B cell (primary cell): ENCODE results near the gene KTN1. TPM values are rescaled to one million over a fixed set of nuclear protein-coding genes. Genes with fewer than 3 reads are reported as not detected.

Experiments used
- ATAC-seq: fragments of 200-7000 bp; cut with Tn5 transposase; one replicate; pipeline ENCODE4 v1.10.0; 2021; ENCODE audit warnings: low read depth, mild to moderate bottlenecking, moderate number of reproducible peaks, moderate library complexity
- CTCF ChIA-PET: fragments of 350-600 bp; sonication (Branson Sonifier 250); formaldehyde crosslinking; loops from one replicate; lab custom pipeline; 2021; ENCODE audit warnings: antibody characterized with exemption, inconsistent platforms; lab: Charles Lee
- POLR2A ChIA-PET: fragments of 350-600 bp; sonication (Branson Sonifier 250); formaldehyde crosslinking; loops from one replicate; lab custom pipeline; 2021; ENCODE audit warnings: antibody characterized with exemption; lab: Charles Lee
- DNase-seq: peaks from one replicate; pipeline ENCODE4 v3.0.0; 2013
- H2AFZ ChIP-seq: 2 replicates; pipeline ENCODE4 v1.6.1; 2012; ENCODE audit warnings: mild to moderate bottlenecking, low read depth, low read length; ENCODE audit not compliant: insufficient read depth, poor library complexity, severe bottlenecking
- H3K27ac ChIP-seq, 2 donors: 1 replicate in 1 of 2; 2 replicates in 1 of 2; pipeline ENCODE4 v1.5.1; 2012 to 2013; ENCODE audit warnings: low read length in 2 of 2, mild to moderate bottlenecking in 2 of 2, moderate library complexity in 1 of 2
- H3K27me3 ChIP-seq, 4 experiments: fragments of 200-600 bp in 1 of 4; sonication (generic) in 1 of 4; replicated peaks in 1 of 4; 1 replicate in 2 of 4; 2 replicates in 2 of 4; pipeline versions ENCODE4 v1.6.1 to v1.7.0; 2013 to 2016; ENCODE audit warnings: low read length in 3 of 4, mild to moderate bottlenecking in 2 of 4, mixed read lengths in 1 of 4, moderate library complexity in 1 of 4; ENCODE audit not compliant: insufficient read depth in 4 of 4, control insufficient read depth in 3 of 4; ENCODE audit errors: control extremely low read depth in 1 of 4
- H3K36me3 ChIP-seq, 2 experiments: replicated peaks in 1 of 2; 1 replicate in 1 of 2; 2 replicates in 1 of 2; pipeline versions ENCODE4 v1.6.1 to v1.7.1; 2013; ENCODE audit warnings: low read length in 1 of 2; ENCODE audit not compliant: insufficient read depth in 2 of 2, control insufficient read depth in 1 of 2; ENCODE audit errors: control extremely low read depth in 1 of 2, extremely low read depth in 1 of 2
- H3K4me1 ChIP-seq, 2 donors: fragments of 200-600 bp in 1 of 2; sonication (generic) in 1 of 2; 1 replicate in 1 of 2; 2 replicates in 1 of 2; pipeline versions ENCODE4 v1.5.1 to v1.6.1; 2013 to 2017; ENCODE audit warnings: low read length in 2 of 2; ENCODE audit not compliant: control insufficient read depth in 2 of 2, insufficient read depth in 2 of 2
- H3K4me2 ChIP-seq: replicated peaks from 2 replicates; pipeline ENCODE3; 2012; ENCODE audit warnings: mild to moderate bottlenecking, low read depth, low read length; ENCODE audit not compliant: poor library complexity, severe bottlenecking
- H3K4me3 ChIP-seq, 5 experiments: fragments of 200-600 bp in 1 of 5; sonication (generic) in 1 of 5; 1 replicate in 3 of 5; 2 replicates in 2 of 5; pipeline versions ENCODE4 v1.5.1 to v1.7.0; 2011 to 2016; ENCODE audit warnings: low read length in 4 of 5, mild to moderate bottlenecking in 4 of 5, low read depth in 2 of 5, control low read depth in 1 of 5, moderate library complexity in 1 of 5; ENCODE audit not compliant: insufficient read depth in 1 of 5; ENCODE audit errors: control extremely low read depth in 1 of 5, extremely low read depth in 1 of 5
- H3K79me2 ChIP-seq: fragments of 200-600 bp; sonication (generic); one replicate; pipeline ENCODE4 v1.6.0; 2016; ENCODE audit warnings: low read length; ENCODE audit not compliant: control insufficient read depth, insufficient read depth
- H3K9ac ChIP-seq: fragments of 200-600 bp; sonication (generic); 2 replicates; pipeline ENCODE4 v1.6.1; 2017; ENCODE audit warnings: mild to moderate bottlenecking, low read length, moderate library complexity
- H3K9me3 ChIP-seq, 3 donors: one replicate each; pipeline versions ENCODE4 v1.6.1 to v1.7.1; 2013; ENCODE audit warnings: low read length in 2 of 3; ENCODE audit not compliant: control insufficient read depth in 2 of 3, insufficient read depth in 1 of 3; ENCODE audit errors: control extremely low read depth in 1 of 3
- H4K20me1 ChIP-seq: 2 replicates; pipeline ENCODE4 v1.6.0; 2012; ENCODE audit warnings: mild to moderate bottlenecking, low read length; ENCODE audit not compliant: insufficient read depth, control insufficient read depth, poor library complexity, severe bottlenecking
- H3K27ac Mint-ChIP-seq: one replicate; pipeline ENCODE4 v1.8.0; 2021; ENCODE audit warnings: mixed read lengths
- H3K27me3 Mint-ChIP-seq: one replicate; pipeline ENCODE4 v1.8.0; 2021; ENCODE audit warnings: mixed read lengths
- H3K4me1 Mint-ChIP-seq: one replicate; pipeline ENCODE4 v1.8.0; 2021; ENCODE audit warnings: mixed read lengths
- H3K4me3 Mint-ChIP-seq: one replicate; pipeline ENCODE4 v1.8.0; 2021; ENCODE audit warnings: mixed read lengths
- H3K9me3 Mint-ChIP-seq: one replicate; pipeline ENCODE4 v1.8.0; 2022; ENCODE audit warnings: mixed read lengths; ENCODE audit not compliant: insufficient read depth
- EZH2 ChIP-seq: IDR thresholded peaks from 2 replicates; pipeline ENCODE4 v1.6.1; 2012; ENCODE audit warnings: borderline replicate concordance, low read depth, mild to moderate bottlenecking, moderate library complexity, low read length; ENCODE audit not compliant: insufficient read depth, poor library complexity, severe bottlenecking
- WGBS: methylation state at CpG from one replicate; pipeline ENCODE4 v1.1.5; 2013; ENCODE audit warnings: missing lambda C conversion rate; ENCODE audit not compliant: insufficient coverage; 5-methylcytosine and 5-hydroxymethylcytosine counted together
- intact Hi-C: fragments of 100-400 bp; cut with micrococcal nuclease; formaldehyde crosslinking; loops from one replicate; pipeline ENCODE4 v1.10.0; 2022
- polyA plus RNA-seq: library from polyadenylated mRNA; depleted of rRNA; stranded (reverse); fragments of >200 nt; gene quantifications from 2 replicates; pipeline ENCODE4 v1.2.3, GENCODE V29; 2012
- total RNA-seq, 2 donors: library from RNA; stranded (reverse); fragments of 120-200 nt in 1 of 2; gene quantifications; 1 replicate in 1 of 2; 2 replicates in 1 of 2; pipeline versions ENCODE4 v1.2.3 to v1.2.4, GENCODE V29; 2013 to 2022
- TF ChIP-seq, protein P1 (sequence below): fragments of 200-600 bp; IDR thresholded peaks from one replicate; pipeline ENCODE4 v1.8.0; 2022; ENCODE audit warnings: antibody characterized with exemption, mild to moderate bottlenecking

Gene KTN1
- total and polyA plus RNA-seq, 2 donors (not counting 1 experiment from before 2014, with no cell fraction given), result 25.8 to 123 TPM

DNA sequence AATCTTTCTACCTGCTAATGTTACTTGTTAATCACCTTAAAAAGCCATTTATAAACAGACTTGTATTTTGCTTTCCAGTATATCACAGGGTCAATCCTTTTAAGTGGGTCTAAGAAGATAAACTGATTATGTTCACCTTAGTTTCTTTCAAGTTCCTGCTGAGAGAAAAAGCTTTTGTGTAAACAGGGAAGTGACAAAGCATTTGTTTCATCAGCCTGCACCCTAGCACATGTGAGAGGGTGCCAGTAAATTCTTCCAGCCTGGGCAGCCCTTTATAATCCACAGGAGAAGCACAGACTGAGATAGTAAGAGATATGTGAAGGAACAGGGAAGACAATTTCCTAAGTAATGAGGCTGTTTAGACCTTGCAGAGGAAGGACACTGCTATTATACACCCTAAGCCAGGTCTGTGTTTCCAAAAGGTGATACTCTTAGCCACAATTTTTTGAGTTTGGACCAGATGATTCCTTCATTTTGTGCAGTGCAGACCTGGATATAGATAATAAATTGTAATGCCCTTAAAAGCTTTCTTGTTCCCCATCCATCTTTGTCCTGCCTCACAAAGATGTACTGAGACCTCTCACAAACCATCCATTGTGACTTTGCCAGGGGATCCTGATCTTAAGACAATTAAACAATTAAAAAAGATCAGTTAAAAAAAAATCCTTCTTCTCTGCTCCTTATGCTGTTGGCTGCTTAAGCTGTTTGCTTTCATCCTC is 150.7 kb downstream of the KTN1 start:
- H4K20me1 ChIP-seq, result no peaks in the 10 kb centered on the region
- H3K4me1 Mint-ChIP-seq, result no peaks in the 10 kb centered on the region
- H2AFZ ChIP-seq, result no peak overlapping the region
- peaks cover 2% of the 10 kb centered on the region for H3K9me3 Mint-ChIP-seq
- H3K4me2 ChIP-seq, result no peak overlapping the region
- intact Hi-C loops, result no loop called here
- ATAC-seq (no peak), DNase-seq (no peak)
- ChIA-PET CTCF (interaction anchor here (1.2 to 4.5 kb wide), 8 partner anchors 18 to 746 kb away, joined by 4 to 42 read pairs (median 7); no protein-coding TSS in a partner anchor), POLR2A (no interaction called here)
- no peak overlapping the region for H3K27ac ChIP-seq
- no peak overlapping the region for H3K4me3 ChIP-seq
- no peaks in the 10 kb centered on the region for H3K4me1 ChIP-seq
- no peak overlapping the region for H3K9ac ChIP-seq
- H3K27ac Mint-ChIP-seq, result no peak overlapping the region
- H3K27me3 ChIP-seq, result no peaks in the 10 kb centered on the region
- H3K27me3 Mint-ChIP-seq, result no peaks in the 10 kb centered on the region
- no peaks in the 10 kb centered on the region for H3K79me2 ChIP-seq
- no peaks in the 10 kb centered on the region for H3K9me3 ChIP-seq
- H3K4me3 Mint-ChIP-seq, result no peak overlapping the region
- TF ChIP-seq EZH2, result no peak
- TF ChIP-seq, protein P1, sequence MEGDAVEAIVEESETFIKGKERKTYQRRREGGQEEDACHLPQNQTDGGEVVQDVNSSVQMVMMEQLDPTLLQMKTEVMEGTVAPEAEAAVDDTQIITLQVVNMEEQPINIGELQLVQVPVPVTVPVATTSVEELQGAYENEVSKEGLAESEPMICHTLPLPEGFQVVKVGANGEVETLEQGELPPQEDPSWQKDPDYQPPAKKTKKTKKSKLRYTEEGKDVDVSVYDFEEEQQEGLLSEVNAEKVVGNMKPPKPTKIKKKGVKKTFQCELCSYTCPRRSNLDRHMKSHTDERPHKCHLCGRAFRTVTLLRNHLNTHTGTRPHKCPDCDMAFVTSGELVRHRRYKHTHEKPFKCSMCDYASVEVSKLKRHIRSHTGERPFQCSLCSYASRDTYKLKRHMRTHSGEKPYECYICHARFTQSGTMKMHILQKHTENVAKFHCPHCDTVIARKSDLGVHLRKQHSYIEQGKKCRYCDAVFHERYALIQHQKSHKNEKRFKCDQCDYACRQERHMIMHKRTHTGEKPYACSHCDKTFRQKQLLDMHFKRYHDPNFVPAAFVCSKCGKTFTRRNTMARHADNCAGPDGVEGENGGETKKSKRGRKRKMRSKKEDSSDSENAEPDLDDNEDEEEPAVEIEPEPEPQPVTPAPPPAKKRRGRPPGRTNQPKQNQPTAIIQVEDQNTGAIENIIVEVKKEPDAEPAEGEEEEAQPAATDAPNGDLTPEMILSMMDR, result no peak
- H3K36me3 ChIP-seq, result no peaks in the 10 kb centered on the region

DNA sequence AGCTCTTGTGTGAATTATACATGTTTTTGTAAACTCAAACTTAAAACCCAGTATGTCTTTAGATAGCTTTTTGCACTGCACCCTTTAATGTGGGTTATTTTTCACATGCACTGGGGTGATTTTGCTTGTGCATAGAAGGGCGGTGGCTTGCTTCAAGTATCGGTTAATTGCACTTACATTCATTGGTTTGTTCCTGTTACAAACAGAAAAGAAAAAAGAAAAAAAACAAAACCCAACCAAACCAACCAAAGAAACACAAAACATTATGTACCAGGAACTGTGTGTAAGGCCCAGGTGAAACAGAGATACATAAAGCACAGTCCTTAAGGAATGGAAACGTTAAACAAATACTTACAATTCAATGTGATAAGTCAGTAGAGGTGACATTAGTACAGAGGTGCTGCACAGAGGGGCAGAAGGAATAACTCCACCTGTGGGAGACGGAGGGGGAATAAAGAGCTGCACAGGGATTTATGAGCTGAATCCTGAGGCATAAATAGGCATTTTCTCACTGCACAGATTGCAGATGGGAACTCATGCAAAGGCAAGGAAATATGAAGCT is 151.4 kb downstream of the KTN1 start:
- Histone ChIP-seq H4K20me1 (no peaks in the 10 kb centered on the region), H3K27me3 (no peaks in the 10 kb centered on the region), H3K79me2 (no peaks in the 10 kb centered on the region), H3K4me3 (no peak overlapping the region), H3K9ac (no peak overlapping the region), H3K4me2 (no peak overlapping the region), H3K36me3 (no peaks in the 10 kb centered on the region), H3K9me3 (no peaks in the 10 kb centered on the region), H2AFZ (no peak overlapping the region), H3K4me1 (no peaks in the 10 kb centered on the region), H3K27ac (no peak overlapping the region)
- Mint-ChIP-seq H3K4me1 (no peaks in the 10 kb centered on the region), H3K27me3 (no peaks in the 10 kb centered on the region), H3K4me3 (no peak overlapping the region), H3K27ac (no peak overlapping the region), H3K9me3 (peaks cover 2% of the 10 kb centered on the region)
- 75% methylated on average over 1 of the region's 4 CpGs for WGBS
- ChIA-PET POLR2A (no interaction called here), CTCF (interaction anchor here (0.7 to 4.5 kb wide), 14 partner anchors 12 to 745 kb away, joined by 3 to 42 read pairs (median 6); no protein-coding TSS in a partner anchor)
- intact Hi-C loops, result no loop called here
- DNase-seq (no peak), ATAC-seq (no peak)
- TF ChIP-seq EZH2, result no peak
- TF ChIP-seq, protein P1, result no peak
